ENCODE measurements around the gene LITAFD. TPM values are rescaled to one million over a fixed set of nuclear protein-coding genes. Genes with fewer than 3 reads are reported as not detected.
"Not testable (repeated sequence)": the region's sequence is repeated elsewhere in the genome, so short reads cannot be mapped to it uniquely, and the experiment has no call there.

The LITAFD gene
- polyA plus RNA-seq, 12 donors: 0.23 TPM; not detected in 11

DNA sequence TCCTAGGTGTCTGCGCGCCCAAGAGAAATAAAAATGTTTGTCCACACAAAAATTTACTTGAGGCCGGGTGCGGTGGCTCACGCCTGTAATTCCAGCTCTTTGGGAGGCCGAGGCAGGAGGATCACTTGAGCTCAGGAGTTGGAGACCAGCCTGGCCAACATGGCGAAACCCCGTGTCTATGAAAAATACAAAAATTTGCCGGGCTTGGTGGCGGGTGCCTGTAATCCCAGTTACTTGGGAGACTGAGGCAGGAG is 12.2 kb upstream of the LITAFD start:
- not testable (repeated sequence) for DNase-seq

DNA sequence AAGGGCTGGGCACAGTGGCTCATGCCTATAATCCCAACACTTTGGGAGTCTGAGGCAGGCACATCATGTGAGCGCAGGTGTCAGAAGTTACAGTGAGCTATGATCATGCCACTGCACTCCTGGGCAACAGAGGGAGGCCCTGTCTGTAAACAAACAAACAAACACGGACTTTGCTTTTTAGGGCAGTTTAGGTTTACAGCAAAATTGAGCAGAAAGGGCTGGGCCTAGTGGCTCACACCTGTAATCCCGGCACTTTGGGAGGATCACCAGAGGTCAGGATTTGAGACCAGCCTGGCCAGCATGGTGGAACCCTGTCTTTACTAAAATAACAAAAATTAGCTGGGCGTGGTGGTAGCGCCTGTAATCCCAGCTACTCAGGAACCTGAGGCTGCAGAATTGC is 10.1 kb upstream of the LITAFD start:
- no peak for DNase-seq

DNA sequence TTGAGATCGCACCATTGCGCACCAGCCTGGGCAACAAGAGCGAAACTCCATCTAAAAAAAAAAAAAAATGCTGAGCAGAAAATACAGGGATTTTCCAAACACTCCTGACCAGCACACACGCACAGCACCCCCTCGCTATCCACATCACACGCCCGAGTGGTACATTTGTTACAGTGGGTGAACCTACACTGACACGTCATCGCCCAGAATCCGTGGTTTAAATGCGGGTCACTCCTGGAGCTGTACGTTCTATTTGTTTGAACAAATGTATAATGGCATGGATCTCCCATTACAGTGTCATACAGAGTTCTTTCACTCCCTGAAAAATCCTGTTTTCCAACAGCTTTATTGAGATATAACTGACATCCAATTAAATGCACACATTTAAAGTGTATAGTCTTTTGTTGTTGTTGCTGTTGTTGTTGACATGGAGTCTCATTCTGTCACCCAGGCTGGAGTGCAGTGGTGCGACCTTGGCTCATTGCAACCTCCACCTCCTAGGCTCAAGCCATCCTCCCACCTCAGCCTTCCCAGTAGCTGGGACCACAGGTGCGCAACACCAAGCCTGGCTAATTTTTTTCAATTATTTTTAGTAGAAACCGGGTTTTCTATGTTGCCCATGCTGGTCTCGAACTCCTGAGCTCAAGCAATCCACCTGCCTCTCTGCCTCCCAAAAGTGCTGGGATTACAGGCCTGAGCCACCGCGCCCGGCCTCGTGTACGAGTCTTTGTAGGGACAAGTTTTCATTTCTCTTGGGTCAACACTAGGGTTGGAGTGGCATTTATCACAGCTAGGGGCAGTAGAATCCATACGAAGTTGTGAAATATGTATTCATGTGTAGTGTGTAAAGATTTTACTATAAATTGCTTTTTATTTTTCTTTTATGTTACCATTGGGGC is 8.9 kb upstream of the LITAFD start:
- DNase-seq: no peak

DNA sequence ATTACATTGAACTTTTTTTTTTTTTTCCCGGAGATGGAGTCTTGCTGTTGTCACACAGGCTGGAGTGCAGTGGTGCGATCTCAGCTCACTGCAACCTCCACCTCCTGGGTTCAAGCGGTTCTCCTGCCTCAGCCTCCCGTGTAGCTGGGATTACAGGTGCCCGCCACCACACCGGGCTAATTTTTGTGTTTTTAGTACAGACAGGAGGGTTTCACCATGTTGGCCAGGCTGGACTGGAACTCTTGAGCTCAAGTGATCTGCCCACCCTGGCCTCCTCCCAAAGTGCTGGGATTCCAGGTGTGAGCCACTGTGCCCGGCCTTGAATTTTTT is 8.3 kb upstream of the LITAFD start:
- DNase-seq: not testable (repeated sequence)

DNA sequence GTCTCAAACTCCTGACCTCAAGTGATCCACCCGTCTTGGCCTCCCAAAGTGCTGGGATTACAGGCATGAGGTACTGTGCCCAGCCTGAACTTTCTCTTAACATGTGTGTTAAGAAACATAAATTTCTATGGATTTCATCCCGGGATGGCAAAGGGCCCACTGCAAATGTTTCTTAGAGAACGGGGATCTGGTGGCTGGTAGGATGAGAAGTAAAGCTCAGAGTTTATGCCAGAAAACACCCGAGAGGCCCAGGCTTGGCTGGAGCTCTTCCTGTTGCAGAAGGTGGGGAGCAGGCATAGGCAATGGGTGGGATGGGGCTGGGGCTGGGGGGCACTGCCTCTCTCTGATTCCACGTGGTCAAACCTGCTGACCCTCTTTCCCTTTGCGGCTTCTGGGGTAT is 7.8 kb upstream of the LITAFD start:
- DNase-seq: no peak

GRCh38 chr16:8875317-8875716 is 6.8 kb upstream of the LITAFD start:
- not testable (repeated sequence) for DNase-seq

DNA sequence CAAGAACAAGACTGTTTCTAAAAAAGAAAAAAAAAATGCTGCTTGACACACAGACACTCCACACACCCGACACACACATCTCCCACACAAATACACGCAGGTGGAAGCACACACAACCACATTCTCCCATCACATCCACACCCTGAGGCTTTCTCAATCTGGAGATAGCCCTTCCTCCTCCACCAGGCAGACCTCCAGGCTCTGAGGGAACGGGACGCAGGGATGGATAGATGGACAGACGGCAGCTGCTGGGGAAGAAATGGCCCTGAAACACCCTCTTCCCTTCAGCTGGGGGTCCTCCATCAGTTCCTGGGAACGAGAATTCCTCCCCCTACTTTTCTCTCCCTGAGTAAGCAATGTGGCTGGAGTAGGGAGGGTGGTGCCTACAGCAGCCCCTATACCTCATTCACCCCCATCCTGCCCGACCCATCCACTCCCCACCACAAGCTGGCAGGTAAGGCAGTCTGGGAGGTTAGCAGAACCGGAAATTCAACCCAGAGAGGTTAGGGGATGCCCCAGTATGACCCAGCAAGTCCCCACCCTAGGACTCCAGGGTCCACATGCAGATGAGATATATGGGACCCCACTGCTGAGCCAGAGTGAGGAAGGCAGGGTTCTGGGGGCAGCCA is 4.1 kb upstream of the LITAFD start:
- no peak for DNase-seq

GRCh38 chr16:8878523-8878911 is 3.6 kb upstream of the LITAFD start:
- no peak for DNase-seq

- no peak for DNase-seq
Measured at GRCh38 chr16:8880839-8881510, 1.2 kb upstream of the LITAFD start.

- no peak for DNase-seq
Measured at GRCh38 chr16:8882725-8883377, 700 bp downstream of the LITAFD start.

GRCh38 chr16:8885674-8886592 is 3.8 kb downstream of the LITAFD start:
- no peak for DNase-seq

DNA sequence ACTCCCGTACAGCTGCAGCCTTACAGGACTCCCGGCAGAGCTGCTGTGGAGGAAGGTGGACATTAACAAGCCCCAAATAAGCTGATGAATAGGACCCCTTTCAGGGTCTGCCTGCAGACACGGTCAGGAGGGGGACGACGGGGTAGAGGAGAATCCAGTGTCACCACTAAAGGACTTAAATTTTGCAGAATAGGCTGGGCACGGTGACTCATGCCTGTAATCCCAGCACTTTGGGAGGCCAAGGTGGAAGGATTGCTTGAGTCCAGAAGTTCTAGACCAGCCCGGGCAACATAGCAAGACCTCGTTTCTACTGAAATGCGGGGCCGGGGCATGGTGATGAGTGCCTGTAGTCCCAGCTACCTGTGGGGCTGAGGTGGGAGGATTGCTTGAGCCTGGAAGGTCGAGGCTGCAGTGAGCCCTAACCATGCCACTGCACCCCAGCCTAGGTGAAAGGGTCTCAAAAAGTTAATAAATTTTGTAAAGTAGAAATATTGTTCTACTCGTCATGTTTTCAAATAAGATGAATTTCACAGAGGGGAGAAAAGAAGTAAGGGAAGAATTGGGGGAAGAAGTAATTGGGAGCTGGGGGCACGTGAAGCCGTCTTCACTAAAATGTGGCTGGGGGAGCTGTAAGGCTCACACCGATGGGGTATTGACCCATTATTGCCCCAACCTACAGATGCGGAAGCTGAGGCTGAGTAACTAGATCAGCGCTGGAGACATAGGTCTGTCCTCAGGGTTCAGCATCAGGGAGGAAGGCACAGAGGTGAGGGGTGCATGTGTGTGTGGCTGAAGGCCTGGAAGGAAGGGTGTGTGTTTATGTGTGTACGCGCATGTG is 4.7 kb downstream of the LITAFD start:
- no peak for DNase-seq

DNA sequence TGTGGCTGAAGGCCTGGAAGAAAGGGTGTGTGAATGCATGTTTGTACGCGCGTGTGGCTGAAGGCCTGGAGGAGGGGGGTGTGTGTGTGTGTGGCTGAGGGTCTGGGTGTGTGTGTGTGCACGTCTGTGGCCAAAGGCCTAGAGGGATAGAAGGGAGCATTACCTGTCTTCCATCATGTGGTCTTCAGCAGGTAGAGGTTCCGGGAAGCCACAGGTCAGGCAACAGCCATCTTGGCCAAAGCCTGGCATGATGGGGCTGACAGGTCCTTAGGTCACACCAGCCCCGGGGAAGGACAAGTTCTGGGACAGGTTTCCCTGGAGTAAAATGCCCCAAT is 5.2 kb downstream of the LITAFD start:
- DNase-seq: no peak

- DNase-seq: no peak
Measured at GRCh38 chr16:8887952-8888560, 5.9 kb downstream of the LITAFD start.

GRCh38 chr16:8888951-8889892 is 7.1 kb downstream of the LITAFD start:
- no peak for DNase-seq

GRCh38 chr16:8889893-8890548 is 7.9 kb downstream of the LITAFD start:
- no peak for DNase-seq

GRCh38 chr16:8890549-8890921 is 8.4 kb downstream of the LITAFD start:
- no peak for DNase-seq

- DNase-seq: no peak
Measured at GRCh38 chr16:8892101-8892575, 10.0 kb downstream of the LITAFD start.

DNA sequence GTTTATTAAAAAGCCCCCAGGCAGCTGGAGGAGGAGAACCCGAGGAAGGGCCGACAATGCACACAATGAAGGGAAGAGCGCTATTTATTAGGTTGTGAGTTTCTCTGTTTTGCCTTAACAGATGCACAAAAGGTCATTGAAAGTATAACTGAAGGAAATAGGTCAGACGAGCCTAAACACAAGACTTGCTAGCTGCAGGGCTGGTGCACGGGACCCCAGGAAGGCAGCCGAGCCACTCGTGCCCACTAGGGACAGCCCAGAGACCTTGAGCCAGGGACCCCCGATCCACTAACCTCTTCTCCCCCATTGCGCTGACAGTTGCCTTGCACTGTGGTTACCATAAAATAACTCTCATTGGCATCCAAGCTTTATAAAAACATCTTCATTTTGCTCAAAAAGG is 11.3 kb downstream of the LITAFD start:
- no peak for DNase-seq
